GM19395 (cell line): Measurements from ENCODE around the gene CST3.
"Not testable (repeated sequence)": the region's sequence is repeated elsewhere in the genome, so short reads cannot be mapped to it uniquely, and the experiment has no call there.

Experiments
- ATAC-seq: cut with Tn5 transposase; IDR thresholded peaks from one replicate; pipeline ENCODE4 v1.9.1; 2021; ENCODE audit warnings: mild to moderate bottlenecking, moderate library complexity; ENCODE audit not compliant: unreplicated experiment

CST3 gene

GRCh38 chr20:23644164-23644563 lies 6.4 kb upstream of the CST3 start:
- ATAC-seq = no peak

- ATAC-seq = no peak
Observed at GRCh38 chr20:23643659-23644058, 5.9 kb upstream of the CST3 start.

DNA sequence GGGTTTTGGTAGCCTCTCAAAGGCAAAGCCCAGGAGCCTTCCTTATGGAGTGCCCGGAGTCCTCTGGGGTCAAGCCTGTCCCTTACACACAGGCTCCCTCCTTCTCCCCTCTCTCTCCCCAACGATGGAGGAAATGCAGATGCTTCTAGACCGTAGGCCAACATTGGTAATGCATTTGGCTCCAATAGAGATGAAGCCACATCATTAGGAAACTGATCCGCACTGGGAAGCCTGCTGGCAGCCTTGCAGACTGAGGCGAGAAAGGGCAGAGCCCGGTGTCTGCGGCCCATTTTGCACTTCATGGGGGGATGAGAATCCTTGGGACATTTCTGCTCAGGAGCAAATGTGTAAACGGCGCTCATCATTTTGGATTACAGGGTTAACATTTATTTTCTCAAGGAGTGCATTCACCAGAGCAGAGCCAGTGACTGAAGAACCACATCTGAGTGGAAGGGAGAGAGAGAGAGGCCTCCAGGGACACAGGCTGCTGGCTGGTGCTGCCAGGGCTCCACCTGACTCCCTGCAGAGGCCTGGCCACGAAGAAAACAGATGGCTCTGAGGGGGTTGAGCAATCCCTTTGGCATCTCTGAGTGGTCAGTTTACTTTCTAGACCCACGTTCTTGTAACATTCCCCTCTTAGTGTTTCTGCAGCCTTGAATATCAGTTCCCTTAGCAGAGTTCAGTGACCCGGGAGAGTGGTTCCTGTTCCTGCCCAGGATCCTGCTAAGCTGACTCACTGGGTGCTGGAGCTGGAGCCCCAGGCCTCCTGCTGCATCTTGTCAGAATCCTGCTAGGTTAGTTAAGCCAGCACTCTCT lies 4.4 kb upstream of the CST3 start:
- ATAC-seq = no peak

- no peak for ATAC-seq
Observed at GRCh38 chr20:23640671-23641667, 3.2 kb upstream of the CST3 start.

DNA sequence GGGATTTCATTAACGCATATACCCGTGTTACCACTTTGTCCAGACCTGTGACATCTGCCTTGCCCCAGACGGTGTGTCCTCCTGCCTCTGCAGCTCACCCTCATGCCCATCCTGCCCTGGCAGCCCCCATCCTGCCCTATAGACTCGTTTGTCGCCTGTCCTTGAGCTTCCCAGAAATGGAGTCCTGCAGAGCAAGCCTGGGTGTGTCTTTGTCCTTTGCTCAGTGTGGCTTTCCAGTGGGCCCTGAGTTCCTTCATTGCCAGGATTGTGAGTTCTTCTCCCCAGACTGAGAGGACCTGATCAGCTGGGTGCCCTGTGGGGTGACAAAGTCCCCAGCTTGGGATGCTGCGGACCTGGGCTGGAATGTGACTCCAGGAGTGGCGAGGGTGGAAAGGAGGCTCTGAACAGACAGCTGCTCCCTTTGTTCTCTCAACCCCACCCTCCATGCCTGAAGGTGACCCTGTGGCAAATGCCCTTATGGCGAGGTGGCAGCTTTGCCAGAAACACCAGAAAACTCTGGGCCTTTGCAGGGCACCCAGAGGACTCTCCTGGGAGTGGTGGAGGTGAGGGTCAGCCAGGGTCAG lies 2.4 kb upstream of the CST3 start:
- no peak for ATAC-seq

GRCh38 chr20:23639490-23639958 lies 1.8 kb upstream of the CST3 start:
- ATAC-seq = no peak

- no peak for ATAC-seq
Observed at GRCh38 chr20:23638309-23638708, 554 bp upstream of the CST3 start.

DNA sequence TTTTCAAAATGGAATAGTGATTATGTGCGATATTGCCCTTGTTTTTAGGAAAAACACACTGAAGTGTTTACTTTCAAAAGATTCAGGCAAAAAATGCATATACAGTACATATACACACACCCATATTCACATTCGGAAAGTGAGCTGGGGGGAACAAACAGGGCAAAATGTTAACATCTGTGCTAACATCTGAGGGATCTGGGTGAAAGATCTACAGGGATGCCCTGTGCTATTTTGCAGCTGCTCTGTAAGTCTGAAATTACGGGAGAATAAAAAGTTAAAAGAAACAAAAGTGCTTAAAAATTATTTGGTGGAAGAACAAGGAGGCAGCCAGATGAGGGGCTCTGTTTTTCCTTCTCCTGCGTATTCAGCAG lies 860 bp downstream of the CST3 start:
- no peak for ATAC-seq

- no peak for ATAC-seq
Observed at GRCh38 chr20:23636182-23636907, 1.4 kb downstream of the CST3 start.

DNA sequence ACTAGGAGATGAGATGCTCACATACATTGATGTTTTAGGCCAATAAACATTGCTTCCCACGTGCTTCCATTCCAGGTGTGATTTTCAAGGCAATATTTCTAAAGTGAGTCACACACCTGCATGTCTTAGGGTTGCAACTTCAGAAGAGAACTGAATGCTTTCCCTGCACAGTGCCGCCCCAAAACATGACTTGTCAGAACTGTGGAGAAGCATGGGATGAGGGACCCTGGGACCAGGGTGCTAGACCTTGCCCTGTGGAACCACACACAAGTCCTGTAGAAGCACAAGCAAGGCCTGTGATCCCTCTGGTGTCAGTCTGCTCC lies 2.0 kb downstream of the CST3 start:
- ATAC-seq = not testable (repeated sequence)

- ATAC-seq = no peak
Observed at GRCh38 chr20:23634985-23635767, 2.6 kb downstream of the CST3 start.

- no peak for ATAC-seq
Observed at GRCh38 chr20:23634044-23634801, 3.5 kb downstream of the CST3 start.

- ATAC-seq = no peak
Observed at GRCh38 chr20:23632711-23633573, 4.8 kb downstream of the CST3 start.

GRCh38 chr20:23631981-23632710 lies 5.6 kb downstream of the CST3 start:
- ATAC-seq = no peak

DNA sequence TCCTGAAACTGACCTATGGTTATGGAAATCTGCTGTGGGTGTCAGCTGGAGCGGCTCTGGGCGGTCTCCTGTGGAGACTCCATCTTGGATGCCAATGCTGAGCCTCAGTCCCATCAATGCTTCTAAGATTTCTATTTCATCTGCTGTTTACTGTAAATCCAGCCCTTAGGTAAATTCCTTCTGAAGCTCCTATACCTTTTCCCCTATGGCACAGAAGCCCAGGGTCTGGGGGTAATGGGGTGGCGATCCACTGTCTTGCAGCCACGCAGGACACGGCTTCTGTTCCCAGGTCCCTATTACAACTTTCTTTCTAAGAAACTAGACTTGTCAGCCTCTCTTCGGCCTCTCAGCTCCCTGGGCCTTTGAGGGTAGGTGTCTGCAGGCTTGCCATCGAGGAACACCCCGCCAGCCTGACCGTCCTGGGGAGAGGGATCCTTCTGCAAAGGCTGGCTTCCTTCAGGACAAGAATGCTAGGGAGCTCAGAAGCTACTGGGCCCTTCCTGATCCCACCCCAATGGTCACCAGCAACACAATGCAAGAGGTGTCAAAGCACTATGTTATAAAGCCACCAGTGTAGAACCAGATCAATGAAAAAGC lies 6.4 kb downstream of the CST3 start:
- no peak for ATAC-seq

DNA sequence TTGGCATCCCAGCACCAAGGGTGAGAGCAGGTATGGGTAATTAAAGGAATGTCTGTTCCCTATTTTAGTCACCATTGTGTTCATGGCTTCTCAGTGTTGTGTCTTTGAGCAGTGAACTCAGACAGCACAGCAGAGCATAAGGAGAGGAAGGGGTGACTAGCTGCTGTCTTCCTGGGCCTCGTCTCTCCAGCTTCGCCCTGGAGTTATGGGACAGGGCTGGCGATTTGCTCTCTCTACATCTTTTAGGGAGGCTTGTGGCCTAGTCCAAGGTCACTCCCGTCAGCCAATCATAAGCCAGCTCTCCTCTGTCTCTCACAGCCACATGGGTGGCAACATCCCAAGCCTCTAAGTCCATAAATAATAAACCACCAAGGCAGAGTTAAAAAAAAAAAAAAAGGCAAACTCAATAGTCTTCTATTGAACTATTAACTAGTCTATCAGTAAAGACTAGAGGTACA lies 7.3 kb downstream of the CST3 start:
- no peak for ATAC-seq
